ENCODE data around the gene KLHL14.

DNA sequence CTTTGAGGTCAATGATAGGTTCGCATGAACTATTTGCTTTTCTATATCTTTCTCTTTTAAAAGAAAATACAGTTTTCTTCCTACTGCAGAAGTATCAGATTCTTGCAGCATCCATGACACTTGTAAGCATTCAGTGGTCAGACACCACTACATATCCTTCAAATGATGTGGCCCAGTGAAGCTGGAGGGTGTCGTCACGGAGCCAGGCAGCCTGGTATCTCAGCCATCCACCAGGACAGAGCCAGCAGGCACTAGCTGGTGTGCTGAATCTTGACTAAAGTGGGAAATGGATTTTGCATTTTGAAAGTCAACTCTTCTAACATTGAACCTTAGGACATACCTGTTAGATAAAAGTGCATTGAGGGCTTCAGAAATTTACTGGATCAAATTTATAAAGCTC lies 5.4 kb downstream of the KLHL14 start:
- TF ChIP-seq, protein P1, sequence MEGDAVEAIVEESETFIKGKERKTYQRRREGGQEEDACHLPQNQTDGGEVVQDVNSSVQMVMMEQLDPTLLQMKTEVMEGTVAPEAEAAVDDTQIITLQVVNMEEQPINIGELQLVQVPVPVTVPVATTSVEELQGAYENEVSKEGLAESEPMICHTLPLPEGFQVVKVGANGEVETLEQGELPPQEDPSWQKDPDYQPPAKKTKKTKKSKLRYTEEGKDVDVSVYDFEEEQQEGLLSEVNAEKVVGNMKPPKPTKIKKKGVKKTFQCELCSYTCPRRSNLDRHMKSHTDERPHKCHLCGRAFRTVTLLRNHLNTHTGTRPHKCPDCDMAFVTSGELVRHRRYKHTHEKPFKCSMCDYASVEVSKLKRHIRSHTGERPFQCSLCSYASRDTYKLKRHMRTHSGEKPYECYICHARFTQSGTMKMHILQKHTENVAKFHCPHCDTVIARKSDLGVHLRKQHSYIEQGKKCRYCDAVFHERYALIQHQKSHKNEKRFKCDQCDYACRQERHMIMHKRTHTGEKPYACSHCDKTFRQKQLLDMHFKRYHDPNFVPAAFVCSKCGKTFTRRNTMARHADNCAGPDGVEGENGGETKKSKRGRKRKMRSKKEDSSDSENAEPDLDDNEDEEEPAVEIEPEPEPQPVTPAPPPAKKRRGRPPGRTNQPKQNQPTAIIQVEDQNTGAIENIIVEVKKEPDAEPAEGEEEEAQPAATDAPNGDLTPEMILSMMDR (IDR thresholded peaks at IDR 0.05): no peak
- TF ChIP-seq POLR2A (IDR thresholded peaks at IDR 0.05): no peak
